8988T (cell line): ENCODE data around the gene IGF2BP1.
"Not testable (repeated sequence)": the region's sequence is repeated elsewhere in the genome, so short reads cannot be mapped to it uniquely, and the experiment has no call there.

Experiments used
- DNase-seq: peaks from one replicate; pipeline ENCODE4 v3.0.0; 2011

IGF2BP1 gene

DNA sequence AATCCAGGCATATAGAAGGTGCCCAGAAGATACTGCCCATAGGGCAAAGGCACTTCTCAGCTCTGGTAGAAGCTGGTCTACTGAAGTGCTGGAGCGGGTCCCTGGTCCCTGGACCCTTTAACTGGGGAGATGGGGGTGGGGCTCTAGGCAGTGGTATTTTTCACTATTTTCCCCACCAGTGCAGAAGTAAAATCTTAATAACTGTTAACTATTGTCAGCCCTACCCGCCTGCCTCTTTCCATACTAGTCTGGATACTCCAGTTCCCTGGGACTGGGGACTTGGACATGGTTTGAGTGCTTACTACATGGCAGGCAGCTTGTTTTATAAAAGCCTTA is 24.6 kb downstream of the IGF2BP1 start:
- DNase-seq: no peak

DNA sequence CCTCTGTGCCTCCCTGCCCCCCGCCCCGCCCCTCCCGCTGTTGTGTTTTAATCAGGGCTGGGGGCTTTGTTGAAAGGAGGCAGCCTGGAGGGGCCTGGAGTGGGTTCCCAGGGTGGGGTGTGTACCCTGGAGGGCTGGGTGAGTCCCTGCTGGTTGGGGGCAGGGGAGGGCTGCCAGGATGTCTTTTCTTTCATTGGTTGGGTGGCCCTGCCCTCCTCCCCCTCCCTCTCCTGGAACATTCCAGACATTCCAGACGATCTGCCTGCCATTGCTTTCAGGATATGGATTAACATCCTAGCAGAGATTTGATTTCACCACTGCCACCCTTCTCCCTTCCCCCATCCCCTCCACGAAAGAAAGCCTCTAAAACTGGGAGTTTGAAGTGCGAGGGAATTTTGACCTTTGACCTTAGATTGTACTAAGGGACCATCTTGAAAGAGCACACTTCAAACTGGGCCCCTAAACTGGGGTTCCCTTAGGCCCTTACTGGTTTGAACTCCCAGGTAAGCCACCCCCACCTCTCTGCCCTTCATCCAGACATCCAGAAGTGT is 25.3 kb downstream of the IGF2BP1 start:
- no peak for DNase-seq

DNA sequence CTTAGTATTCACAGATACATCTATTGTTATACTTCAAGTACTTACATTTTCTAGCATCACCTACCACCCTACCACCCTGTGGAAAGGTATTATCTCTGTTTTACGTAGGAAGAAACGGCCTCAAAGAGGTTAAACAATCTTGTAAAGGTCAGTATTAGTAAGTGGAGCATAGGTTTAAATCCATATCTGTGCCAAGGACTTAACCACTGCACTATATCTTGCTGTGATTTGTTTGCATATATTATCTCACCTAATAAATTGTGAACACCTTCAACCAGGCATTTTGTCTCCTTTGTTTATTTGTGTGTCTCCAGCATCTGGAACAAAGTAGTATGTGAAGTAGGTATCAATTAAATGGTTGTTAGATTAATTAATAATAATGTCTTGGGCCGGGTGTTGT is 27.3 kb downstream of the IGF2BP1 start:
- DNase-seq: no peak

DNA sequence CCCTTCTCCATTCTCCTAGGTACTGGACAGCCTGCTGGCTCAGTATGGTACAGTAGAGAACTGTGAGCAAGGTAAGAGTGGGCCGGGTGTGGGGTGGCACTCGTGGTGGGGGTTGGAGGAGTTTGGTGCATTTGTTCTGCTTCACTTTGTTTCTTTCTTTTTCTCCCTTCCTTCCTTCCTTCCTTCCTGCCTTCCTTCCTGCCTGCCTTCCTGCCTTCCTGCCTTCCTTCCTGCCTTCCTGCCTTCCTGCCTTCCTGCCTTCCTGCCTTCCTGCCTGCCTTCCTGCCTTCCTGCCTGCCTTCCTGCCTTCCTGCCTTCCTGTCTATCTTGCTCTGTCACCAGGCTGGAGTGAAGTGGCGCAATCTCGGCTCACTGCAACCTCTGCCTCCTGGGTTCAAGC is 29.3 kb downstream of the IGF2BP1 start:
- DNase-seq: not testable (repeated sequence)

DNA sequence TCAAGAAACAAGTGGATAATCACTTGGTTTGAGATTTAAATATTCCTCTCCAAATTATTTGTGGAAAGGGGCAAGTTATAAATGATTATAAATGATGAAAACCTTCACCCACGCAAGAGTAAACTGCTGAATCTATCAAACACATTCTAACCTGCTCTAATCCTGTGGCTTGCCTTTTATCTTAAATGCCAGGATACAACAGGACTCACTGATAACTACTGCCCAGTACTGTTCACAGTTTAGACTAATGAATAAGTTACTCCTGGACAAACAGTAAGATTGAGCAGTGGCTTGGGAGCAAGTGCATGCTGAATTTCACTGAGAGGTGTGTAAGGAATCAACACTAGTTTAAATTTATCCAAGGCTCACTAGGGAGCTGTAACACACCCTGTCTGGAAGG is 31.1 kb downstream of the IGF2BP1 start:
- no peak for DNase-seq

DNA sequence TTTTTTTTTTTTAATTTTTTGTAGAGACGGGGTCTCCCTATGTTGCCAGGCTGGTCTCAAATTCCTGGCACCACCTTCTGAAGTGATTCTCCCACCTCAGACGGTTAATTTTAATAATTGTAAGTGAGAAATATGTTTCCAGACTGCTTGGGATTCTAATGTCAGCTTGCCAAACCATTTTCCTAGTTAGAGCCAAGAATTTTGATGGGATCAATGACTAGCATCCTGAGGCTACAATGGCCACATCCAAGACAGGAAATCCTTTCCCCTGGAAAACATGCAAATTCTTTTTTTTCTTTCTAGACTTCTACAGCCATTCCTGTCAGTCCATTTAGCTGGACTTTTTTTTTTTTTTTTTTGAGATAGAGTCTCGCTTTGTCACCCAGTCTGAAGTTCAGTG is 32.6 kb downstream of the IGF2BP1 start:
- no peak for DNase-seq

DNA sequence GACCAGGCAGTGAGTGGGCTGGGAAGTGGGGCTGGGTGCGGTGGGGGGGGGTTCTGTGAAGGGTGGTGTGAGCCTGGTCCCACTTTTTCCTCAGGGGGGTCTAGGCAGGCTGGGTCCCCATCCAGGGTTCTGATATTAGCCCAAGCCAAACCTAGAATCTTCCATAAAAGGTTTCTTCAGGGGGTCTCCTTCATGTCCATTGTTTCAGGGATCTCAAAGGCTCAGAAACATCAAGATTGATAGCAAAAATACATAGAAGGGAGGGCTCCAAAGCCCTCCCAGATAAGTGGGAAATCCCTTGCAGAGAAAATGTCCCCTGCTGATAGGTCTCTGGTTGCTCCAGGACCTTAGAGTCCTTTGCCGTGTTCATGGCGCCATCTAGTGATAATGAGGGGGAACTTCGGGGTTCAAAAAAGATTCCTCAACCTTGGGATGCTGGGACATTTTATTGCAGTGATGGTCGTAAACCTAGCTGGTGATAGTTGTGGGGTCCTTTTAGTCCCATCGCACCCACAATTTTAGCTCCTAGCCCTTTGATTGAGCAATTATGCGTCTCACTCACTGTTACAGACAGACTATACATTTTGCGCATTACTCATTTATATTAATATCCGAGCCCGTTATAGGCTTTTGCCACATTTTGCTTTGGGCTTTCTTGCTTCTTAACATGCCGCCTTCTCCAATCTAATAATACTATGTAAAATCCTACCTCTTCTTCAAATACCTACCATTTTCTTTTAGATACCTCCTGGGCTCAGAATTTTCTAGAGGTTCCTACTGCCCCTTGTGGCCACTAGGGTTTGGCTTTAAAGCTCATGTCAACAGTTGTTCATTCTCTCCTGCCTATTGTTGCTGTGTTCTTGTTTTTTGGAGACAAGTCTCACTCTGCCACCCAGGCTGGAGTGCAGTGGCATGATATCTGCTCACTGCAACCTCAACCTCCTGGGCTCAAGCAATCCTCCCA is 35.1 kb downstream of the IGF2BP1 start:
- peak; percentile 55 for DNase-seq

DNA sequence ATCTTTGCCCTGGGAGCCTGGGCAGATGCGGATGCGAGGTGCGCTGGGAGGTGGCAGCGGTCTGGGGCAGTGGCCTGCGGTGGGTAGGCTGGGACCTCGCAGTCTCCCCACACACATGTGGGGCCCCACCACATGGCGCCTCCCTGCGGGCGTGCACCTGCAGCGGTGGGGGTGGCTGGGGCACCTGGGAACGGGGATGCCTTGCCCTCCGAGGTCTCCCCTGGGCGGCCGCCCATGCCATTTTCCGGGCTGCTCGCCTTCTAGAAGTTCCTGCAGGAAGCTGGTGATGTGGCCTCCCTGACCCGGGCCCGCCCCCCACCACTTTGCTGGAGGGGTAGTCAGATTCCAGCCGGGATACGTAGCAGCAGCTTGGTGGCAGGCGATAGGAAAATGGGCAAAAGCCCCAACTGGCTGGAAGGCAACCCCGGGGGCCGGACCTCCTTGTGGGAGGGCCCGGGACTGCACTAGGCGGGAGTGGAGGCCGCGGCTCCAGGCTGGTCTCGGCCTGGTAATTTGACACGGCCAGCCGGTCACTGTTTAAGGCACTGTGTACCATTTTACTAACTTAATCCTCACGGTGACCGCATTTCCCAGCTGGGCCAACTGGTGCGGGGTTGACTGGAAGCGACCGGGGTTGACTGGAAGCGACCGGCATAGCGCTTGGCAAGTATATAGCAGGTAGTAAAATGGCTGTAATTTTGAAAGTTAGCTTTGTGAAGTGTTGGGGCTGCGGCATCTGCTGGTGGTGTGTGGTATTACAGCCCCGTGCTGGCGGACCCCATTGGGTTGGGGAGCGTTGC is 38.5 kb downstream of the IGF2BP1 start:
- DNase-seq: no peak

DNA sequence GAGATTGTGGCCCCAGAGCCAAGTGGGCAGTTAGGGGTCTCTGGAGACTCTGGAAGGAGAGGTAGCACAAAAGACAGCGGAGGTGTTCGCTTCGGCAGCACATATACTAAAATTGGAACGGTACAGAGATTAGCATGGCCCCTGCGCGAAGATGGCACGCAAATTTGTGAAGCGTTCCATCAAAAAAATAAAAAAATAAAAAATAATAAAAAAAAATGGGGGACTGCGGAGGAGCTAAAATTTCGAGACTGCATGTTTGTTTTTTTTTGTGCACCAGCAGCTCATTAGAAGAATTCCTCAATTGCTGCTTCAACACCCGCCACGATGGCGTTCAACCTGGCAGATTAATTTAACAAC is 39.1 kb downstream of the IGF2BP1 start:
- DNase-seq: no peak

DNA sequence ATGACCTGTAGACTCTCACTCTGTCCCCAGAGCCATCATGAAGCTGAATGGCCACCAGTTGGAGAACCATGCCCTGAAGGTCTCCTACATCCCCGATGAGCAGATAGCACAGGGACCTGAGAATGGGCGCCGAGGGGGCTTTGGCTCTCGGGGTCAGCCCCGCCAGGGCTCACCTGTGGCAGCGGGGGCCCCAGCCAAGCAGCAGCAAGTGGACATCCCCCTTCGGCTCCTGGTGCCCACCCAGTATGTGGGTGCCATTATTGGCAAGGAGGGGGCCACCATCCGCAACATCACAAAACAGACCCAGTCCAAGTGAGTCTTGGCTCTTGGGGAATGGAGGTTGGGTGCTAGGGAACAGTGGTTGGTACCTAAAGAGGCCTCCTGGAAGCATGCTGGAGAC is 41.0 kb downstream of the IGF2BP1 start:
- no peak for DNase-seq

DNA sequence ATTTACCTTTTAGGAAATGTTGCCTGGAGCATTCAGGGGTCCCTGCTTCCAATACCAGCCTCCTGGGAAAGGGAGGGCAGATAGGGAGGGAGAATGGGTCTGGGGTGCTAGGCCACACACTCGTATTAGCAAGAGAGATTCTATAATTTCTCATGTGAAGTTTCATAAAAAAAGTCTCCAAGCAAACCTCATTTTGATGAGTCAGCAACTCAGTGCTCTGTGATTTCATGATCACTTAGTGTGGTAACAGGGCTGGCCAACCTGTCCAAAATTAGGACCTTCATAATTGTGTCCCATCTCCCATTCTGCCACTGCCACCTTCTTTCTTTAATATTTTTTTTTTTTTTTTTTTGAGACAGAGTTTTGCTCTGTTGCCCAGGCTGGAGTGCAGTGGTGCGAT is 41.4 kb downstream of the IGF2BP1 start:
- DNase-seq: no peak

DNA sequence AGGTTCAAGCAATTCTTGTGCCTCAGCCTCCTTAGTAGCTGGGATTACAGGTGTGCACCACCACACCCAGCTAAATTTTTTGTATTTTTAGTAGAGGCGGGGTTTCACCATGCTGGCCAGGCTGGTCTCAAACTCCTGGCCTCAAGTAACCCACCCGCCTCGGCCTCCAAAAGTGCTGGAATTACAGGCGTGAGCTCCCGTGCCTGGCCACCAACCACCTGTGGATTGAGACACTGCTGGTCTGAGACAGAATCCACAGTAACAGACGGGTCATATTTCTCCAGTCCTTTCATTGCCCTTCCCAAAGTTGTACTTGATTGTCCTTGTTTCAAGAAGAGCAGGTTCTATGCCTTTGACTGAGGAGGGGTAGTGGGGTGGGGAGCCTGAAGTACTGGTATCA is 42.3 kb downstream of the IGF2BP1 start:
- not testable (repeated sequence) for DNase-seq

DNA sequence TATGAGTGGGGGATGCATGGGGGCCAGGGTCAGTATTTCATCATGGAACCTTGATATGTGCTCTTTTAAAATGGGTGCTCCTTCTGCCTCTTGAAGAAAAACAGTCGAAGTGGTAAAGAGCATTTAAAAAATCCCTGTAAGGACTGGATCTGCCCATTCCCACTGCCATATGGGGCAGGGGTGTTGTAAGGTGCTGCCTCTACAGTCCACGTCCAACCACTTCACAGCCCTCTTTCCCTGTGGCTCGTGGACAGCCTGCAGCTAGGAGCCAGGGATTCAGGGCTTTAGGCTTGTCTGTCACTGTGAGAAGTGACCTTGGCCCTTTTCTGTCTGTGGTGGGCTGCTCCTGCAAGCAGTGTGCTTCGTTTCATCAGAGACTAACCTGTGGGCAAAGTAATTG is 44.3 kb downstream of the IGF2BP1 start:
- DNase-seq: no peak

DNA sequence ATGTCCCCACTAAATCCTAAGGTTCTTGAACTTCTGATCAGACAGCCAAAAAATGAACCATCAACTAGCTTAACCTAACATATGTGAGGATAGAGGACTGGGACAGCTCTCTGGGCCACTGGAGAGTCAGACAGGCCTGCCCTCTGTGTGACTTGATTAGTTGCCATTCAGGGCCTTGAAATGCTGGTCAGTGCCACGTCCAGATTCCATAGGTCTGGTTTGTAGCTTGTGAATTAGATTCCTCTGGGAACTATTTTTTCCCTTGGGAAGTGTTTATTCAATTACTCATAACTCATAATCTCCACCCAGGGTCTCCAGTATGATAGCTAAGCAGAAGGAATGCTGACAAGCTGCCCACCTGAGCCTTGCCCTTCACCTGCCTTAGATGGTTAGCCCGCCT is 48.2 kb downstream of the IGF2BP1 start:
- no peak for DNase-seq

DNA sequence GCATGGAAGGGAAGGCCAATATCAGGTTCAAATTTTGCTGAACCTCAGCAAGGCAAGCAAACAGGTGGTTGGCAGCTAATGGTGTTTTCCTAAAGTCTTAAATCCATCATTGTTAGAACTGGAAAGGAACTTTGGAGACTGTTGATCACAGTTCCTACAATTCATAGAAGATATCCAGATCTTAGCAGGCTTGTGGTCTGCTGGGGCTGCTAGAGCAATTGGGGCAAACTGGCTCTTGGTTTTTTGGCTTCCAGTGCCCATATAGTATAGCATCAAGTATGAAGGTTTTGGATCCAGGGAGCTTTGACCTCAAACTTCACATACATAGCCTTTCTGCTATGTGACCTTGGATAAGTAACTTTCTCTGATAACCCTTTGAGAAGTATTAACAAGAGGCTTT is 49.7 kb downstream of the IGF2BP1 start:
- DNase-seq: no peak

DNA sequence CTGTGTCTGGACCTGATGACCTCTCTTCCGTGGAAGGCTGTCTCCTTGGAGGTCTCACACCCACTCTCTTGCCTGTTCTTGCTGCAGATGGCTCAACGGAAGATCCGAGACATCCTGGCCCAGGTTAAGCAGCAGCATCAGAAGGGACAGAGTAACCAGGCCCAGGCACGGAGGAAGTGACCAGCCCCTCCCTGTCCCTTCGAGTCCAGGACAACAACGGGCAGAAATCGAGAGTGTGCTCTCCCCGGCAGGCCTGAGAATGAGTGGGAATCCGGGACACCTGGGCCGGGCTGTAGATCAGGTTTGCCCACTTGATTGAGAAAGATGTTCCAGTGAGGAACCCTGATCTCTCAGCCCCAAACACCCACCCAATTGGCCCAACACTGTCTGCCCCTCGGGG is 52.1 kb downstream of the IGF2BP1 start:
- no peak for DNase-seq

DNA sequence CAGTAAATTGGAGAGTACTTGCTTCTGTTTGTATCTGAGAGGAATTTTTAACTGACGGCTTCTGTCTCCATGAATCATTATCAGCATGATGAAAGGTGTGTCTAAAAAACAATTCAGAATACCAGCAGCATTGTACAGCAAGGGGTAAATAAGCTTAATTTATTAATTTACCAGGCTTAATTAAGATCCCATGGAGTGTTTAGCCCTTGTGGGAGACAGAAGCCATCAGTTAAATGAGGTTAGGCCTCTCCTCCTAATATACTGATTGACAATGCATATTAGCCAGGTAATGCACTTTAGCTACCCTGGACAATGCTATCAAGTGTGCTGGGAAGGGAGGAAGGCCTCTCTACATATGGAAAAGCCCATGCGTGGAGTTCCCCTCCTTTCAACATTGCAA is 53.4 kb downstream of the IGF2BP1 start:
- no peak for DNase-seq

DNA sequence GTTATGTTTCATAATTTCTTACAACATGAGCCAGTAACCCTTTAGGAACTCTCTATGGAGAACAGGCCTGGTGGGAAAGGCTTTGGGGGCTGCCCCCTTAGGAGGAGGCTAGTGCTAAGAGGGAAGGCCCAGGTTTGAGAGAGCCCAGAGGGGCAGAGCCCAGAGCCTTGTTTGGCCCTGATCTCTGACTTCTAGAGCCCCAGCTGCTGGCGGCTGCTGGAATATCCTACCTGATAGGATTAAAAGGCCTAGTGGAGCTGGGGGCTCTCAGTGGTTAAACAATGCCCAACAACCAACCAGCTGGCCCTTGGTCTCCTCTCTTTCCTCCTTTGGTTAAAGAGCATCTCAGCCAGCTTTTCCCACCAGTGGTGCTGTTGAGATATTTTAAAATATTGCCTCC is 54.1 kb downstream of the IGF2BP1 start:
- no peak for DNase-seq

DNA sequence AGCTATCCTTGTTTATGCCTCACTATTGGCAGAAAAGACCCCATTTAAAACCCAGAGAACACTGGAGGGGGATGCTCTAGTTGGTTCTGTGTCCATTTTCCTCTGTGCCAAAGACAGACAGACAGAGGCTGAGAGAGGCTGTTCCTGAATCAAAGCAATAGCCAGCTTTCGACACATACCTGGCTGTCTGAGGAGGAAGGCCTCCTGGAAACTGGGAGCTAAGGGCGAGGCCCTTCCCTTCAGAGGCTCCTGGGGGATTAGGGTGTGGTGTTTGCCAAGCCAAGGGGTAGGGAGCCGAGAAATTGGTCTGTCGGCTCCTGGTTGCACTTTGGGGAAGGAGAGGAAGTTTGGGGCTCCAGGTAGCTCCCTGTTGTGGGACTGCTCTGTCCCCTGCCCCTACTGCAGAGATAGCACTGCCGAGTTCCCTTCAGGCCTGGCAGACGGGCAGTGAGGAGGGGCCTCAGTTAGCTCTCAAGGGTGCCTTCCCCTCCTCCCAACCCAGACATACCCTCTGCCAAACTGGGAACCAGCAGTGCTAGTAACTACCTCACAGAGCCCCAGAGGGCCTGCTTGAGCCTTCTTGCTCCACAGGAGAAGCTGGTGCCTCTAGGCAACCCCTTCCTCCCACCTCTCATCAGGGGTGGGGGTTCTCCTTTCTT is 56.1 kb downstream of the IGF2BP1 start:
- no peak for DNase-seq

DNA sequence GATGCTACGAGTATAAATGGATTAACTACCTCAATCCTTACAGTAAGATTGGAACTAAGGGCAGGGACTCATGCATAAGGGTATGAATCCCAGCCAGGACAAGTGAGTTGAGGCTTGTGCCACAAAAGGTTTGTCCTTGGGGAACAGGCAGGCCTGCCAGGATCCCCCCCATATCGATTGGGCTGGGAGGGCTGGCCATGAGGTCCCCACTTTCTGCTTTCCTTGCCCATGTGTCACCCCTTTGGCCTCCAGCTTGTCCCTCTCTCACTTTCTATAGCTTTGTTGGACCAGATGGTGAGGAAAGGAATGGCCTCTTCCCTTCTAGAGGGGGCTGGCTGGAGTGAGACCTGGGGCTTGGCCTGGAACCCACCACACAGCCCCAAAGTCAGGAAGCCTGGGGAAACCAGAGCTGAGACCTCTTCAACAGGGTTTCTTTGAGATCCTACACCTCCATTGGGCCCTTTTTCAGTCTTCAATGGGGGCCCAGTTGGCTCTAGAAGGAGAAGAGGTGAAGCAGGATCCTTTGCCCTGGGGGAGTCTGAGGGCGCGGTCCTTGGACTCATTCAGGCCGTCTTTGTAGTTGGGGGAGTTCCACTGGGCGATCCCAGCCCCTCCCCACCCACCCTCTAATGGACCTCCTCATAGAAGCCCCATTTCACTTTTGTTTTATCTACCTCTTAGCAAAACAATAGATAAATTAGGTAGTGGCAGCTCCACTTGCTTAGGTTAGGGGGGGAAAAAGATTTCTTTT is 57.3 kb downstream of the IGF2BP1 start:
- no peak for DNase-seq

DNA sequence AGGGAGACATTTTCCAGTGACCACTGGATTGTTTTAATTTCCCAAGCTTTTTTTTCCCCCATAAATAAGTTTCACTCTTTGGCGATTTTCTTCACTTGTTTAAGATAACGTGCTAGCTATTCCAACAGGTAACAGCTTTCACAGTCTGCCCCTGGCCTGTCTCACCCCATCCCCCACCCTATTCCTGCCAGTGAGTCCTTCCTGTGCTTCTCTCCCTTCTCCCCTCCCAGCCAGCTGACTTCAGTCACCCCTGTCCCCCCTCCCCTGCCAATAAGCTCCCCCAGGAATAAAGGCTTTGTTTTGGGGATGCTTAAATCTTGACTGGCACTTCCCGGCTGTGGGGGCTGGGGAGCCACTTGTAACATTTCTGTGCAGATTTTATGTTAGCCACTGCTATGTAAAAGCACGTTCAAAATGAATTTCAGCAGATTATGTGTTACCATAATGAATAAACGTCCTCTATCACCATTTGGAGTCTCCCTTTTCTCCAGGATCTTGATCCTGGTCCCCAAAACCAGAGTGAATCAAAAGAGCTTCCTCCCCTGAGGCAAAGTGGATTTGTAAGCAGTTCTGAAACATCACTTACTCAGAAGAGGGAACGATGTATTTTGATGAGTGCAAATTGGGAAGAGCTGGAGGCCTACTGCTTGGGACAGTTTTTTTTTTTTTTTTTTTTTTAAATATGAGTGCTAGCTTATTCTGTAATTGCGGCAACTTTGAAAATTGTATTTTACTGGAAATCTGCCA is 58.2 kb downstream of the IGF2BP1 start:
- DNase-seq: no peak

DNA sequence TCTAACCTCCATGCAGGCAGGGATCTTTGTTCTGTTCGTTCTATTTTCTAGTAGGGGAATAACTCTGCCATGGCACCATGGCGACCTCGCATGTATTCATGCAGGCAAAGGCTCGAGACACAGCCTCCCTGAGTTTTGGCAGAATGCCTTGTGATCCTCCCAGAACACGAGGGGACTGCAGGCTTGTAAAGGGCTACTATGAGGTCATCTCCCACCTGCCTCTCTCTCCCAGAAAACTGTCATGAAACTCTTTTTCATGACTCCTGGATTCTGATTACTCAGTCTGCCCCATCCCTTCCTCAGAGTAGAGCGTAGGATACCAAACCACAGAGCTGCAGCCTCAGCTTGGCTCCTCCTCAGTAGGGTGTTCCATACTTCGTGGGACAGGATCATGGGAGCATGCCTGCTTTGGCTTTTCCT is 64.3 kb downstream of the IGF2BP1 start:
- DNase-seq: no peak
